ENCODE results near the gene RNF113A.
"Not testable (repeated sequence)": the region's sequence is repeated elsewhere in the genome, so short reads cannot be mapped to it uniquely, and the experiment has no call there.

Gene RNF113A

GRCh38 chrX:119828446-119828845, 43.1 kb downstream of the RNF113A start:
- no peak for DNase-seq

DNA sequence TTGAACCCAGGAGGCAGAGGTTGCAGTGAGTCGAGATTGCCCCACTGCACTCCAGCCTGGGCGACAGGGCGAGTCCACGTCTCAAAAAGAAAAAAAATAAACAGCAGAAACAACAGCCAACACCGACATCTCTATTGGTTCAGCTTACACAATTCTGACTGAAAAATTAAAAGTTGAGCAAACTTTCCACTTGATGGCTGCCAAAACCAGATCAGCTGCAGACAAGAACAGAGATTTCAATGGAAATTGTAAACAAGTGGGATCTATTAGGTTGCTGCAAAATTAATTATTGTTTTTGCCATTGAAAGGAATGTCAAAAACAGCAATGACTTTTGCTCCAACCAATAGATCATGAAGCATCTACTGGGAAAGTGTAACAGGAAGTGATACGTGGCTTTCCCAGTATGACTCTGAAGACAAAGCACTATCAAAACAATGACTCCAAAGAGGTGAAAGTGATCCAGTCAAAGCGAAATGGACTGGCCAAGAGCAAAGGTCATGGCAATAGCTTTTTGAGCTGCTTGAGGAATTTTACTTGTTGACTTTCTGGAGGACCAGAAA, 45.1 kb downstream of the RNF113A start:
- DNase-seq = no peak

- DNase-seq = not testable (repeated sequence)
Measured at GRCh38 chrX:119824221-119824620, 47.3 kb downstream of the RNF113A start.

DNA sequence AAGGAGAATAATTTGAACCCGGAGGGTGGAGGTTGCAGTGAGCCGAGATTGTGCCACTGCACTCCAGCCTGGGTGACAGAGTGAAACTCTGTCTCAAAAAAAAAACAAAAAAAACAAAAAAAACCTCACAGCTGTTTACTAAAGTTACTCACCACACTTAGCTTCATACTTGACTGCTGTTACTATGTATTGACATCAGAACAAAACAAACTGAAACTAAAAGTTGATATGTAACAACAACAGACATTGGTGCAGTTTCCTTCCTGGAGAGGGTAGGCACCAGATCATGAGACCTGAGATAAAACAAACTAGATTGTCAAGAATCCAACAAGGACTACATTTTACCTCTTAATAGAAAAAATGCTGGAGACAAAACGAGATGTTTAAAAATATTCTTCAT, 49.8 kb downstream of the RNF113A start:
- not testable (repeated sequence) for DNase-seq

Data from midbrain (tissue), 1 donor.